HL-60/S4 treated with phorbol 12-myristate 13-acetate at 8.2 ng/mL for 4 days and 3 days (cell line): Measurements from ENCODE around the gene EPS8L1.
"Not testable (repeated sequence)": the region's sequence is repeated elsewhere in the genome, so short reads cannot be mapped to it uniquely, and the experiment has no call there.

Experiments
- in situ Hi-C: fragments of 300-500 bp; cut with MboI; formaldehyde crosslinking; loops from 2 replicates; pipeline ENCODE4 v1.15.0; 2022; ENCODE audit warnings: low sequenced_read_pairs

The EPS8L1 gene

DNA sequence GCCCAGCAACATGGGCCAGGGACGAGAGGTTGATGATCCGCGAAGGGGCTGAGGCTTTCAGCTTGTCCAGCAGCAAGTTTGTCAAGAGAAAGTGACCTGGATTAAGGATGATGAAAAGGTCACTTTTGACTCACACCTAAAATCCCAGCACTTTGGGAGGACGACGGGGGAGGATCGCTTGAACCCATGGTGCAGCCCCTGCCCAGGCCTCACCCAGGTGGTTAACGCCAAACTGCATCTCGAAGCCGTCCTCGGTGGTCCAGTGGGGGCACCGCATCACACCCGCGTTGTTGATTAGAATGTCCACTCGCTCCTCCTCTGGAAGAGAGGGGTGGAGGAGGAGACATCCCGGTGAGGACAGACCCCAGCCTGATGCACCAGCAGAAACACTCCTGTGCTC lies 27.2 kb upstream of the EPS8L1 start:
- in situ Hi-C loops, result no loop called here

DNA sequence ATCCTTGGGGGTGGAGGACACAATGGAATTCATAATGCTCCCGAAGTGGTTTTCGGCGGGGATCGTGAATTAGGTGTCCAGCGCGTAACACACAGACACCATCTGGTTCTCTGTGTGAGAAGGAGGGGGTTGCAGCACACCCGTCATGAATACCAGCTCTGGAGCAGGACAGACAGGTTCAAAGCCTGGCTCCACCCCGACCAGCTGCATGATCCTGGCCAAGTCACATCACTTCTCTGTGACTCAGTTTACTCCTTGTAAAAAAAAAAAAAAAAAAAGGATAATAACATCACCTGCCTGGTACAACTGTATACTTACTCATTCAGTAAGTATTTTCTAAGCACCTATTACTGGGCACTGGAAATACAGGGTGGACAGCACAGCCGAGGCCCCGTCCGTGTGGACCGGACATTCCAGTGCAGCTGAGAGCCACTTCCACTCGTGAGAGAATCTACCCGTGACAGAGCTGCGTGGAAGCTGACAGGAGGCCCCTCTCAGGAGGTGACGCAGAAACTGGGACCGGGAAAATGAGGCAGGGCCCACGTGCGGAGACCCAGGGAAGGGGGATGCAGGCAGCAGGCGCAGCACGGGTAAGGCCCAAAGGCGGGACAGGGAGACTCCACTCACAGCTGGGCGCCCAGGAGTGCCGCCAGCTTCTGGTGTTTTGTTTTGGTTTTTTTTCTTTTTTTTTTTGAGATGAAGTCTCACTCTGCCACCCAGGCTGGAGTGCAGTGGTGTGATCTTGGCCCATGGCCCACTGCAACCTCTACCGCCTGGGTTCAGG lies 24.7 kb upstream of the EPS8L1 start:
- in situ Hi-C loops, result no loop called here

- in situ Hi-C loops, result no loop called here
Observed at GRCh38 chr19:55053735-55054134, 21.9 kb upstream of the EPS8L1 start.

DNA sequence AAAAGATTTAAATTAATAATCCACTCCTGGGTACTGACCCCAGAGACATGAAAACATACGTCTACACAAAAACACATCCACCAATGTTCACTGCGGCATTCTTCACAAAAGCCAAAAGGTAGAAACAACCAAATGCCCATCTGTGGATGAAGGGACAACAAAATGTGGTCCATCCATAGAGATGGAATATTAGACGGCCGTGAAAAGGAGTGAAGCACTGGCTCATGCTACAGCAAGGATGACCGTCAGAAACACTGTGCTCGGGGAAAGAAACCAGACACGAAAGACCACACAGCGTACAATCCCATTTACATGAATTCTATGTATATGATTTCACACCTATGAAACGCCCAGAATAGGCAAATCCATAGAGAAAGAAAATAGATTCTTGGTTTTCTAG lies 18.8 kb upstream of the EPS8L1 start:
- in situ Hi-C loops, result no loop called here

DNA sequence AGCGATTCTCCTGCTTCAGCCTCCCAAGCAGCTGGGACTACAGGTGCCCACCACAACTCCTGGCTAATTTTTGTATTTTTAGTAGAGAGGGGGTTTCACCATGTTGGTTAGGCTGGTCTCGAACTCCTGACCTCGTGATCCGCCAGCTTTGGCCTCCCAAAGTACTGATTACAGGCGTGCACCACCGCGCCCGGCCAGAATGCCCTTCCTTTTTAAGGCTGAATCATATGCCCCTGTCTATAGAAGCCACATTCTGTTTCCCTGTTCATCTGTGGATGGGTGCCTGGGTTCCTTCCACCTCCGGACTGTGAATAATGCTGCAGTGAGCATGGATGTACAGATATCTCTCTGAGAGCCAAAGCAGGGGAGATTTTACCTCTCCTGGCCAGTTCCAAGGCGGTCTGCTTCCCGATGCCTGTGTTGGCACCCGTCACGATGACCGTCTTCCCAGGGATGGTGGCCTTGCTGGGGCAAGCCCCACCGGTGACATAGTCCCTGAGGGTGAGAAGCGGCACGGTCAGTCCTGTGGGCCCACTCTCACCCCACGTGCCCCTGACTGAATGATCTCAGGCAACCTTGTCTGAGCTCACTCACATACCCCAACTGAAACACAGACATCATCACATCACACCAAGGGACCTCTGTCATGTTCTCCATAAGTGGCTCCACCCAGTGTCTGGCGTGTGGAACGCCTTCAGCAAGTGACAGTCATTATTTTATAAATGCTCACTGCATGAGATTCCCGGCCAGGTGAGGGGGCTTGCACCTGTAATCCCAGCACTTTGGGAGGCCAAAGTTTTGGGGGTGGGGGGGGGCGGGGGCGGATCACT lies 16.7 kb upstream of the EPS8L1 start:
- in situ Hi-C loops, result no loop called here

DNA sequence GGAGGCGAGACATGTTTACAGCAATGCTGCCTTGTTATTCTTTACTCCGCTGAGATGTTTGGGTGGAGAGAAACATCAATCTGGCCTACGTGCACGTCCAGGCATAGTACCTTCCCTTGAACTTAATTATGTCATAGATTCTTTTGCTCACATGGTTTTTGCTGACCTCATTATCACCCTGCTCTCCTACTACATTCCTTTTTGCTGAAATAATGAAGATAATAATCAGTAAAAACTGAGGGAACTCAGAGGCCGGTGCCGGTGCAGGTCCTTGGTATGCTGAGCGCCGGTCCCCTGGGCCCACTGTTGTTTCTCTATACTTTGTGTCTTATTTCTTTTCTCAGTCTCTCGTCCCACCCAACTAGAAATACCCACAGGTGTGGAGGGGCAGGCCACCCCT lies 15.4 kb upstream of the EPS8L1 start:
- in situ Hi-C loops, result not testable (repeated sequence)

- in situ Hi-C loops, result no loop called here
Observed at GRCh38 chr19:55062735-55063491, 12.8 kb upstream of the EPS8L1 start, which contains the start of gene RDH13. Gene RDH13, minus strand, starts transcription at chr19:55063148. Its CDS starts 116 bp downstream, at chr19:55063032.

GRCh38 chr19:55063492-55063843 lies 12.2 kb upstream of the EPS8L1 start:
- in situ Hi-C loops, result no loop called here

GRCh38 chr19:55065516-55065915 lies 10.2 kb upstream of the EPS8L1 start:
- in situ Hi-C loops, result not testable (repeated sequence)

DNA sequence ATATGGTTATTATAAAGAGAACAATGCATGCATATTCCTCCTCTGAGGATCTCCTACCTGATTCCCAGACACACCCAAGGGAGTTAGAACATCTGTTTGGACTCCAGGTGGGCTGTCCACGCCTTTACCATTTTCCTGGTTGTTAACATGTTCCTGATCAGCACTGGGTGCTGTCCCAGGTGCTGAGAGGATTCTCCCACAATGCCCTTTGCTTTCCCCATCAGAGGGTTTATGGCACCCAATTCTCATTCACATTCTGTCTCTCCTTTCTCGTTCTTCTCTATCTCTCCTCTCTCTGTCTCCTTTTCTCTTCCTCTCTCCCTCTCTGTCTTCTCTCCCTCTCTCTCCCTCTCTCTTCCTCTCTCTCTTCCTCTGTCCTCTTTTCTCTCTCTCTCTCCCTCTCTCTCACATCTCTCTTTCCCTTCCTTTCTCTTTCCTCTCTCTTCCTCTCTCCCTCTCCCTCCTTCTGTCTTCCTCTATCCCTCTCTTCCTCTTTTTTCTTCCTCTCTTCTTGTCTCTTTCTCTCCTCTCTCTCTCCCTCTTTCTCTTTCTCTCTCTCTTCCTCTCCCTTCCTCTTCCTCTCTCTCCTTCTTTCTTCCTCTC lies 9.5 kb upstream of the EPS8L1 start:
- in situ Hi-C loops, result no loop called here

- in situ Hi-C loops, result no loop called here
Observed at GRCh38 chr19:55067869-55068268, 7.8 kb upstream of the EPS8L1 start.

DNA sequence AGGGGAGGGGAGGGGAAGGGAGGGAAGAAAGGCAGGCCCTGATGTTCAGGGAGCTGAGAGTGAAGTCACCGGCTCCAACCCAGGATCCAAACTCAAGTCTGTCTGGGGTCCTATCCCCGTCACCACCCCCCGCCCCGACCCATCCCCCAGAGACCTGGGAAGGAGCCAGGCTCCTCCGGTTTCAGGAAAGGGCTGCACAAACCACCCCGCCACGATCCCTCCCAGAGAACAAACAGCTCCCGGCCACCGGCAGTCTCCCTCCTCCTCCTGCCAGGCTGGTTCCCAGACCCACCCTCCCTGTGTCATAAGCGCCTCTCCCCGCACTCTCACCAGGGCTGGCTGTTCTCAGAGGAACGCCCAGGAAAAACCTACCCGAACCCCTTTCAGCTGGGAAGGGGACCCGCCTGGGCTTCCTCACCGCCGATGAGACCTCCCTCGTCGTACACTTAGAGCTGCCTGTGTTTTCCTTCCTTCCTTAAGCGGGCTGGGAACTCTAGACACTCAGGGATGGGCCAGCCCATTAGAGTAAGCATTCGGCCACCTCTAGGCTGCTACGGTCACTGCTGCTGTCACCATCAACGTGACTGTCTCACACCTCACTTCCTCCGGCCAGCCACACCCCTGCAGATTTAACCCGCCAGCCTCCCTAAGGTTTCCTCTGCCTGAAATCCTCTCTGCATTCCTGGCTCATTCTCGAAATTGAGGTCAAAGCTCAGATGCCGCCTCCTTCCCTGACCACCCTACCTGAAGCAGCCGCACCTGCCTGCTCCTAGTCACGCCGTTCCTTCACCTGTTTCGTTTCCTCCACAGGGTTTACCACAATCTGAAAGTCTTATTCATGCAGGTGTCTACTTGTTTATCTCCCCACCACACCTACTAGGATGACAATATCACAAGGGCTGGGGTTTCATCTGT lies 6.5 kb upstream of the EPS8L1 start:
- in situ Hi-C loops, result no loop called here

DNA sequence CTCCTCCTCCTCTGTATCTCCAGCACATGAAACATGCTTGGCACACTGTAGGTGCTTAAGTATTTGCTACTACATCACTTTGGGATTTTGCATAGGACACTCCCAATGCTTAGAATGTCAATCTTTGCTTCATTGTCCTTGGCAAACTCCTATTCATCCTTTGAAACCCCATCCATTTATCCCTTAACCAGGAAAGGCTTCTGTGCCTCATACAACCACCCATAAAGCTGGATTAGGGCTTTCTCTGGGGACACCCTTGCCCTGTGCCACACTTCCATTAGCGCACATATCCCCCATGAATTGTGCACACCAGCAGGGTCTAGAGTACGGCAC lies 5.8 kb upstream of the EPS8L1 start:
- in situ Hi-C loops, result no loop called here

GRCh38 chr19:55070466-55071128 lies 5.1 kb upstream of the EPS8L1 start:
- in situ Hi-C loops, result no loop called here

GRCh38 chr19:55071129-55071502 lies 4.6 kb upstream of the EPS8L1 start:
- in situ Hi-C loops, result no loop called here

DNA sequence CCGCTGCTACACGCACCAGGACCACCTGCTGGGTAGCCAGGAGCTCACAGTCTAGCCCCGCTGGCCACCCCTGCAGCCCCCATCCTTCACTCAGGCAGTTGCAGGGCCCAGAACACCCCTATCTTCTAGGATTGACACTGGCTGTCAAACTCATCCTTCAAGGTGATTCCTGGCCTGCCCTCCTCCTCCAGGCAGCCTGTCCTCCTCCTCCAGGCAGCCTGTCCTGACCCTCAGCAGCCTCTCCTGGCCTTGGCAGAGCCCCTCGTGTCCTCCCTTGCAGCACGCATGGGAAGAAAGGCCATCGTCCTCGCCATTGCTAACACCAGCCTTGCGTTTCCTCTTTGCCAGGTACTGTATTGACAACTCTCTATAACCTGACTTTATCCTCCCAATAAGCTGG lies 3.8 kb upstream of the EPS8L1 start:
- in situ Hi-C loops, result no loop called here

DNA sequence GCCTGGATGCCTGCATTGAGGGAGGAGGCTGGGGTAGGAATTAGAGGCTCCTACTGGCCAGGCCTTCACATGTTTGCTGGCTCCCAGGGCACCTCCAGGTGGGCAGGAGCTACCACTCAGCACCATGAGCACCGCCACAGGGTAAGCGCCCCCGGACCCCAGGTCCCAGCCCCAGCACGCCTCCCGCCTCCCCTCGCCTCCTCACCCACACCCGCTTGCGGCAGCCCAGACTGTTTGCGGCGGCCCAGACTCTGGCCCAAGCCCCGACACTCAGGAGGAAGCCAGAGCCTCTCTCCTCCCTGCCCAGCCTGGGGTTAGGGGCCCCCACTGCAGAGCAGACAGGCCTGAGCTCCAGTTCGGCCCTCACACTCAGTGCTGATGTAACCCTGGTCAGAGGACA lies 652 bp downstream of the EPS8L1 start:
- in situ Hi-C loops, result no loop called here

DNA sequence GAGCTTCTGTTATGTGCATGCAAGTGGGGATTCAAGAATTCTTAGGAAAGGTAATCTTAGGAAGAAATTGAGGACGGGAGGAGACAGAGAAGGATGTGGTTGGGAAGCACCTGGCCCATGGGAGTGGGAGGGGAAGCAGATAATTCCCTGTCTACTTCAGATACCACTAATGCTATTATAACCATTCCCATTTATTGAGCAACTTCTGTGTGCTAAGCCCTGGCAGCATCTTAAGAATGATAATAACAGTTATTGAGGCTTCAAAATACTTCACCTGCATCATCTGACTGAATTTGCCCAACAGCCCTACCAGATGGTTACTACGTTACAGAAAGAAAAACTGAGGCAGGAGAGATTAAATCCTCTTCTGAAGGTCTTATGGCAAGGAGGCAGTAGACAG lies 1.4 kb downstream of the EPS8L1 start:
- in situ Hi-C loops, result no loop called here

- in situ Hi-C loops, result no loop called here
Observed at GRCh38 chr19:55078996-55079395, 3.3 kb downstream of the EPS8L1 start.
